ENCODE results near the gene PAFAH2. TPM values are rescaled to one million over a fixed set of nuclear protein-coding genes. Genes with fewer than 3 reads are reported as not detected.

Gene PAFAH2
- total RNA-seq, 4 donors from 2014 or later, result 15.7 to 57.8 (median 48.4) TPM

DNA sequence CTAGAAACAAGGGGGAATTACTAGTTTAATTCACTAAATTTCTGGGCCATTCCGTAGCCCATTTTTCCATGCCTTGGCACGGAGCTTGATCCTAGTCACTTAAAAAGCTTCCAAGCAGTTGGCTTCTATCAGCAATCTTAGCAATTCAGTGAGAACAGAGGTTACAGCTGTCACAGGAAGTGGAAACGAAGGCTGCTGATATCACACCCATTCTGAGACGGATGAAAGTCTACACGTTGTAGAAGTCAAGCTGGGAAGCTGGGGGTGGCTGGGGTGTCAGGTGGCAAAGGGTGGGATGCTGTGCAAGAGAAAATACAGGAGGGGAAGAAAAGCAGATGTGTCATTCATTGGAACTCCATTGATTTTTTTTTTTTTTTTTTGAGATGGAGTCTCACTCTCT, 79.9 kb downstream of the PAFAH2 start:
- no peak for DNase-seq
- TF ChIP-seq, protein P1, sequence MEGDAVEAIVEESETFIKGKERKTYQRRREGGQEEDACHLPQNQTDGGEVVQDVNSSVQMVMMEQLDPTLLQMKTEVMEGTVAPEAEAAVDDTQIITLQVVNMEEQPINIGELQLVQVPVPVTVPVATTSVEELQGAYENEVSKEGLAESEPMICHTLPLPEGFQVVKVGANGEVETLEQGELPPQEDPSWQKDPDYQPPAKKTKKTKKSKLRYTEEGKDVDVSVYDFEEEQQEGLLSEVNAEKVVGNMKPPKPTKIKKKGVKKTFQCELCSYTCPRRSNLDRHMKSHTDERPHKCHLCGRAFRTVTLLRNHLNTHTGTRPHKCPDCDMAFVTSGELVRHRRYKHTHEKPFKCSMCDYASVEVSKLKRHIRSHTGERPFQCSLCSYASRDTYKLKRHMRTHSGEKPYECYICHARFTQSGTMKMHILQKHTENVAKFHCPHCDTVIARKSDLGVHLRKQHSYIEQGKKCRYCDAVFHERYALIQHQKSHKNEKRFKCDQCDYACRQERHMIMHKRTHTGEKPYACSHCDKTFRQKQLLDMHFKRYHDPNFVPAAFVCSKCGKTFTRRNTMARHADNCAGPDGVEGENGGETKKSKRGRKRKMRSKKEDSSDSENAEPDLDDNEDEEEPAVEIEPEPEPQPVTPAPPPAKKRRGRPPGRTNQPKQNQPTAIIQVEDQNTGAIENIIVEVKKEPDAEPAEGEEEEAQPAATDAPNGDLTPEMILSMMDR (IDR thresholded peaks at IDR 0.05), result no peak
- TF ChIP-seq POLR2A (IDR thresholded peaks at IDR 0.05), result no peak
- no peaks in the 10 kb centered on the region for H3K36me3 ChIP-seq
- peaks cover 0 to 10% (median 7%) of the 10 kb centered on the region in 4 donors for H3K4me1 ChIP-seq
- no peaks in the 10 kb centered on the region for H3K9me3 ChIP-seq
- no peak overlapping the region for H3K4me3 ChIP-seq
- H3K27ac ChIP-seq, result no peak overlapping the region
- H3K27me3 ChIP-seq, result no peaks in the 10 kb centered on the region

GRCh38 chr1:25916460-25916859, 81.4 kb downstream of the PAFAH2 start:
- H3K4me1 ChIP-seq, result no peaks in the 10 kb centered on the region
- H3K4me3 ChIP-seq, result no peak overlapping the region
- no peak for TF ChIP-seq POLR2A (IDR thresholded peaks at IDR 0.05)
- TF ChIP-seq, protein P1 (IDR thresholded peaks at IDR 0.05), result no peak
- H3K36me3 ChIP-seq, result no peaks in the 10 kb centered on the region
- no peaks in the 10 kb centered on the region for H3K9me3 ChIP-seq
- H3K27me3 ChIP-seq, result no peaks in the 10 kb centered on the region
- no peak overlapping the region for H3K27ac ChIP-seq
- no peak for DNase-seq

GRCh38 chr1:25914074-25914995, 83.5 kb downstream of the PAFAH2 start:
- no peaks in the 10 kb centered on the region for H3K4me1 ChIP-seq
- no peak for DNase-seq
- no peaks in the 10 kb centered on the region for H3K9me3 ChIP-seq
- H3K4me3 ChIP-seq, result no peak overlapping the region
- no peaks in the 10 kb centered on the region for H3K27me3 ChIP-seq
- TF ChIP-seq, protein P1 (IDR thresholded peaks at IDR 0.05), result no peak
- TF ChIP-seq POLR2A (IDR thresholded peaks at IDR 0.05), result no peak
- no peaks in the 10 kb centered on the region for H3K36me3 ChIP-seq
- no peak overlapping the region for H3K27ac ChIP-seq

DNA sequence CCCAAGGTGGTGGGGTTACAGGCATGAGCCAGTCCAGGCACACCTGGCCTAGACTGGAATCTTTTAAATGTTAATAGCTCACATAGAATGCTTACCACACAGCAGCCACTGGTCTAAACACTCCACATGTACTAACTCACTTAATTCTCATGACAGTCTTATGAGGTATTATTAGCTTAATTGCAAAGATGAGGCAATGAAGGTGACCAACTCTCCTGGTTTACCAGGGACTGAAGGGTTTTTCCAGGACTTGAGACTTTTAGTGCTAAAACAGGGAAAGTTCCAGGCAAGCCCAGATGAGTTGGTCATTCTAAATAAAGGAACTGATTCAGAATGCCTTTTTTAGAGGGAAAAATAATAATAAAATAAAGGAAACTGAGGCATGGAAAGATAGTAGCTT, 84.7 kb downstream of the PAFAH2 start:
- no peak for TF ChIP-seq POLR2A (IDR thresholded peaks at IDR 0.05)
- TF ChIP-seq, protein P1 (IDR thresholded peaks at IDR 0.05), result no peak
- no peaks in the 10 kb centered on the region for H3K27me3 ChIP-seq

DNA sequence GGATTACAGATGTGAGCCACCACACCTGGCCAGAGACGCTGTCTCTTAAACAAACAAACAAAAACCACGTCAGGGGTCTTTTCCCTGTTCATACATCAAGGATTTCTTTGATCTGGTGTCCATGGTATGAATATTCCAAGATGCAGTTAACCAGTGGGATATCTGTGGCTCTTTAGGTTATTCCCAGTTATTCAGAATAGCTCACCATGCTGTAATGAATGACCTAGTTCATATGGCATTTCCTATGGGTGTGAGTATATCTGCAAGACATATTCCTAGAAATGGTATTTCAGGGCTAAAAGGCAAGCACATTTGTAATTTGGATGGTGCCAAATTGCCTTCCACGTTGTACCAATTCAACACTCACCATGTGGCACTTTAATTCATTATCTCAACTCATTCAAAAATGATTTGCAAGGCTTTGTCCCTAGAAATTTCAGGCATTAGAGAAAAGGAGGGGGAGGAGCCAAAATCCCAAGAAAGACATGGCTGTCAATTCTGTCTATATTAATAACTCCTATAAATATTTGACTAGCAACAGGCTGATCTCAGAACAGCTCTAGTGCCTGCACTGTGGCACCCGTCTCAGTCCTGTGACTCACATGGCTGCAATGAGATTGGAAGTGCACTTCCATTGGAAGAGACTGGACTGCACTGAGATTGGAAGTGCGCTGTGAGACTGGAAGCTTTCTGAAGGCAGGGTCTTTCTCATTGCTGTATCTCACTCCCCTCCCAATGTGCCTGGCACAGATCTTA, 85.6 kb downstream of the PAFAH2 start:
- Histone ChIP-seq H3K27ac (no peak overlapping the region), H3K4me3 (no peak overlapping the region), H3K9me3 (no peaks in the 10 kb centered on the region), H3K36me3 (no peaks in the 10 kb centered on the region), H3K27me3 (no peaks in the 10 kb centered on the region), H3K4me1 (no peaks in the 10 kb centered on the region)
- TF ChIP-seq, protein P1 (IDR thresholded peaks at IDR 0.05), result no peak
- no peak for TF ChIP-seq POLR2A (IDR thresholded peaks at IDR 0.05)
- DNase-seq, result no peak

More for the DNA sequence above, 84.7 kb downstream of the PAFAH2 start:
- no peak for DNase-seq
- Histone ChIP-seq H3K36me3 (no peaks in the 10 kb centered on the region), H3K4me1 (no peaks in the 10 kb centered on the region), H3K27ac (no peak overlapping the region), H3K9me3 (no peaks in the 10 kb centered on the region), H3K4me3 (no peak overlapping the region)

Measured in Peyer's patch (tissue), 4 donors.